Measurements from ENCODE around the gene KIAA1671. TPM values are rescaled to one million over a fixed set of nuclear protein-coding genes. Genes with fewer than 3 reads are reported as not detected.

The KIAA1671 gene
- total RNA-seq, 4 donors from 2014 or later = 7.5 to 26.5 (median 9.1) TPM

DNA sequence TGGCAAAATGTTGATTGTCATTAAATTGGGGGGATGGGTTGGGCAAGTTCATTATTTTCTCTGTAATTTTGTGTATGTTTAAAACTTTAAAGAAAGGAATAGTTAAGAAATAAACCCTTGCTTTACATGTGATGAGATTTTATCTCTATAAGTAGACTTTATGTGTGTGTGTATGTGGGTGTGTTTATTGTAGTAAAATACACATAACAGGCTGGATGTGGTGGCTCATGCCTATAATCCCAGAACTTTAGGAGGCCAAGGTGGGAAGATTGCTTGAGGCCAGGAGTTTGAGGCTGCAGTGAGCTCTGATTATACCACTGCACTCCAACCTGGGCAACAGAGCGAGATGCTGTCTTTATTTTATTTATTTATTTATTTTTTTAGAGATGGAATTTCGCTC is 83.2 kb downstream of the KIAA1671 start:
- TF ChIP-seq, protein P1, sequence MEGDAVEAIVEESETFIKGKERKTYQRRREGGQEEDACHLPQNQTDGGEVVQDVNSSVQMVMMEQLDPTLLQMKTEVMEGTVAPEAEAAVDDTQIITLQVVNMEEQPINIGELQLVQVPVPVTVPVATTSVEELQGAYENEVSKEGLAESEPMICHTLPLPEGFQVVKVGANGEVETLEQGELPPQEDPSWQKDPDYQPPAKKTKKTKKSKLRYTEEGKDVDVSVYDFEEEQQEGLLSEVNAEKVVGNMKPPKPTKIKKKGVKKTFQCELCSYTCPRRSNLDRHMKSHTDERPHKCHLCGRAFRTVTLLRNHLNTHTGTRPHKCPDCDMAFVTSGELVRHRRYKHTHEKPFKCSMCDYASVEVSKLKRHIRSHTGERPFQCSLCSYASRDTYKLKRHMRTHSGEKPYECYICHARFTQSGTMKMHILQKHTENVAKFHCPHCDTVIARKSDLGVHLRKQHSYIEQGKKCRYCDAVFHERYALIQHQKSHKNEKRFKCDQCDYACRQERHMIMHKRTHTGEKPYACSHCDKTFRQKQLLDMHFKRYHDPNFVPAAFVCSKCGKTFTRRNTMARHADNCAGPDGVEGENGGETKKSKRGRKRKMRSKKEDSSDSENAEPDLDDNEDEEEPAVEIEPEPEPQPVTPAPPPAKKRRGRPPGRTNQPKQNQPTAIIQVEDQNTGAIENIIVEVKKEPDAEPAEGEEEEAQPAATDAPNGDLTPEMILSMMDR (IDR thresholded peaks at IDR 0.05) = no peak
- ATAC-seq (ENCODE audit: low FRiP score) (no peak), DNase-seq (ENCODE audit: low spot score) (no peak)

DNA sequence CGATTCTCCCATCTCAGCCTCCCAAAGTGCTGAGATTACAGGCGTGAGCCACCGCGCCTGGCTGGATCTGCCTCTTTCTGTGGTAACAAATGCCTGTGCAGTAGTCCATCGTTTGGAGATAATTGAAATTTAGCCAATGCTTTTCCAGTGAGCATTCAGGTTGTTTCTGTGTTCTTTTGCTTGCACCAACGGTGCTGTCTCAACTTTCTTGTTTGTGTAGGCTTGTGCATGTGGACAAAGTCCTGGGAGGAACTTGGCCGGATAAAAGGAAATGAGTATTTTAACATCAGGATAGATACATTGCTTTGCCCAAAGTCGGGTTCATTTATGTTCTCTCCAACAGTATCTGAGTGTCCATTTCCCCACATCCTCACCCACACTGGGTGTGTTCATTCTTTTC is 85.7 kb downstream of the KIAA1671 start:
- TF ChIP-seq, protein P1 (IDR thresholded peaks at IDR 0.05) = no peak
- no peak for DNase-seq (ENCODE audit: low spot score)

DNA sequence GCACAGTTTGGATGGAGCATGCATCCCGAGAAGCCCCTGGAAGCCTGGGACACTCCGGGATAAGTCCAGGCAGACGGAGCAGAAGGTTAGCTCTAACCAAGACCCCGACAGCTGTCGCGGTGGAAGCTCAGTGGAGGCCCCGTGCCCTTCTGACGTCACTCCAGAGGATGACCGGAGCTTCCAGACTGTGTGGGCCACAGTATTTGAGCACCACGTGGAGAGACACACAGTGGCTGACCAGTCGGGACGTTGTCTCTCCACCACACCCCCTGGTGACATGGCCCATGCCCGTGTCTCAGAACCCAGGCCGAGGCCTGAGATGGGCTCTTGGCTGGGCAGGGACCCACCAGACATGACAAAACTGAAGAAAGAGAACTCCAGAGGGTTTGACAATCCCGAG is 86.3 kb downstream of the KIAA1671 start:
- DNase-seq (ENCODE audit: low spot score) = no peak
- TF ChIP-seq, protein P1 (IDR thresholded peaks at IDR 0.05) = no peak
- no peak for ATAC-seq (ENCODE audit: low FRiP score)

More for the DNA sequence above, 85.7 kb downstream of the KIAA1671 start:
- ATAC-seq (ENCODE audit: low FRiP score) = no peak

DNA sequence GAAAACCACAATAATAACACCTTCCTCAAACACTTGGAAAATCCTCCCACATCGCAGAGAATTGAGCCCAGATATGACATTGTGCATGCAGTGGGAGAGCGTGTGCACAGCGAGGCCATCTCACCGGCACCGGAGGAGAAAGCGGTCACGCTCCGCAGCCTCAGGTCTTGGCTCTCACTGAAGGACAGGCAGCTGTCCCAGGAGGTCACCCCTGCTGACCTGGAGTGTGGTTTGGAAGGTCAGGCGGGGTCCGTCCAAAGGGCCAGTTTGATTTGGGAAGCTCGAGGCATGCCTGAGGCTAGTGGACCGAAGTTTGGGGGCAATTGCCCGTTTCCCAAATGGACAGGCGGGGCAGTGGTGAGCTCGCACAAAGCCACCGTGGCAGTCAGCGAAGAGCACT is 86.7 kb downstream of the KIAA1671 start:
- DNase-seq (ENCODE audit: low spot score) (no peak), ATAC-seq (ENCODE audit: low FRiP score) (no peak)
- TF ChIP-seq, protein P1 (IDR thresholded peaks at IDR 0.05) = no peak

DNA sequence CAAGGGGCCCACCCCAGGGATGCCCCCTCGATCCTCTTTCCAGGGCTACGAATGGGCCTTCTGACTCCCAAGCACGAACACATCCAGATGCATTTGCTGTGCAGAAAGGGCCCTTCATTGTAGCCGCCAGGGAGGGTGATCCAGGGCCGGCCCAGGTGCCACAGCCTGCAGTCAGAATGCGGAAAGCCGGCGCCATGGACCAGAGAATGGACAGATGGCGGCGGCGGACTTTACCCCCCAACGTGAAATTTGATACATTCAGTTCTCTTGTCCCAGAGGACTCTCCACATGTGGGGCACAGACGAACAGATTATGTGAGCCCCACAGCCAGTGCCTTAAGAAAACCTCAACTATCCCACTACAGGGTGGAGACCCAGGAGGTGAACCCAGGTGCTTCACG is 87.2 kb downstream of the KIAA1671 start:
- DNase-seq (ENCODE audit: low spot score) = no peak
- ATAC-seq (ENCODE audit: low FRiP score) = no peak
- TF ChIP-seq, protein P1 (IDR thresholded peaks at IDR 0.05) = no peak

DNA sequence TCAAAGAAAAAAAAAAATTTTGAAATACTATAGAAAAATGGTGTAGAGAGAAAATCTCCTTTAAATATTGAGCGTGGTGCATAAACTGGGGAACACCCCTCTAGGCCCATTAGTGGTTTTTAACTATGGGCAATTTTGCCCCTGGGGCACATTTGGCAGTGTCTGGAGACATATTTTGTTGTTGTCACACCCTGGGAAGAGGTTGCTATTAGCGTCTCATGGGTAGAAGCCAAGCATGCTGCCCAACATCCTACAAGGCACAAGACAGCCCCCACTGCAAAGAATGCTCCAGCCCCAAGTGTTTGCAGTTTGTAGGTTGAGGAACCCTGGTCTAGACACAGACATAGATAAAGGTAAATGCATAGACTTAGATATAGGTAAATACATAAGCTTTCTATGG is 92.6 kb downstream of the KIAA1671 start:
- ATAC-seq (ENCODE audit: low FRiP score) (no peak), DNase-seq (ENCODE audit: low spot score) (no peak)

DNA sequence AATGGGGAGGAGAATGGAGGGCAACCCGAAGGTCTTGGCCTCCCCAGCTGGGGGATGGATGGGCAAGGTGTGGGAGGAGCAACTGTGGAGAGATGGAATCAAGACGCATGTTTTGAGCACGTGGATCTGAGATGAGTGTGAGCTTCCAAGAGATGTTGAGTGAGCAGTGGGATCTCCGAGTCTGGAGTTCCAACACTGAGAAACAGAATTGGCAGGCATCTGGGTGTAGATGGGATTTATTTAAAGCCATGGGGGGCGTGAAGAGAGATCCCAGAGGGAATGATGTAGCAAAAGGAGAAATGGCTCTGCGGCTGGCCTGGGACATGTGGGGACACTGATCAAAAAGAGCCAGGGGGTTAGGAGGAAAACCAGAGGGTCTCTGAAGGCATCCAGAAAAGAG is 95.6 kb downstream of the KIAA1671 start:
- no peak for DNase-seq (ENCODE audit: low spot score)
- TF ChIP-seq, protein P1 (IDR thresholded peaks at IDR 0.05) = no peak
- ATAC-seq (ENCODE audit: low FRiP score) = no peak

More for the DNA sequence above, 92.6 kb downstream of the KIAA1671 start:
- TF ChIP-seq, protein P1 (IDR thresholded peaks at IDR 0.05) = no peak
